ENCODE measurements around the gene PNKP. TPM values are rescaled to one million over a fixed set of nuclear protein-coding genes. Genes with fewer than 3 reads are reported as not detected.

PNKP gene
- polyA plus RNA-seq, 1 donor from 2014 or later = 43.1 TPM

DNA sequence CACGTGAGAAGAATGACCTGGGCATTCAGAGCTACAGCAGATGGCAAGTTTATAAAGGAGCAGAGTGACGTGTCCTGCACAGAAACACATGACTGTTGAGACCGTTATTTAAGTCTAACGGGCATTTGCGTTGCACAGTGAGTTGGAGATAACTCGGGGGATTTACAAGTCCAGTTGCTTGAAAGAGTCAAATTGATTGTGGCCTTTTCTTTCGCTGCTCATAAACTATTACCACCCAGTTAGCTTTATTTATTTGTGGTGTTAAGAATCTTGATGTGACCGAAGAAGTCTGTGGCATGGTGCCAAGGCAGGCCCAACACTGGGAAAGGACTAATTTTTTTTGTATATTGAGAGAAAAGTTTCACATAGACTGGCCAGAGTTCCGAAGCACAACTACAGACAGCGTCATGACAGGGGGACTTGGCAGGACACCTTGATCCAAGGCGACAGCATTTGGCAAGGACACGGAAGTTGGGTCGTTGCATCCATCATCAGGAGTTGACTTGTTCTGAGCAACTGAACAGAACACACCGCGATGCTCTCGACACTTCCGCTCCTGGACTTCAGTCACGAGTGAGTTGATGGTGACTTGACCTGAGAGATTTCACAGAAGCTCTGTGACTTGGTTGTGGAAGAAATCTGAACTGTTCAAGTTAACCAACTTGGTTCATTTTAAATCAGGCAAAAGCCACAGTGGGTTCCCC is 28.3 kb downstream of the PNKP start:
- Histone ChIP-seq H3K9me3 (ENCODE audit: low read length) (no peaks in the 10 kb centered on the region), H3K4me3 (ENCODE audit: low read length) (no peak overlapping the region), H2AFZ (ENCODE audit: low read depth, low read length) (no peak overlapping the region), H3K9ac (ENCODE audit: low read length) (no peak overlapping the region), H3K9me2 (ENCODE audit: insufficient read depth, low read length) (no peaks in the 10 kb centered on the region), H3K27ac (ENCODE audit: low read length) (no peak overlapping the region), H3K27me3 (ENCODE audit: insufficient read depth, low read depth, low read length) (no peaks in the 10 kb centered on the region), H4K20me1 (ENCODE audit: insufficient read depth) (no peaks in the 10 kb centered on the region), H3F3A (ENCODE audit: insufficient read depth, low read length, poor library complexity, severe bottlenecking) (no peaks in the 10 kb centered on the region), H3K4me2 (ENCODE audit: low read length) (no peak overlapping the region), H3K36me3 (ENCODE audit: insufficient read depth, low read length) (peaks cover 5% of the 10 kb centered on the region), H3K79me2 (replicated peaks; ENCODE audit: insufficient read depth, low read length) (no peaks in the 10 kb centered on the region)
- TF ChIP-seq EP300 (conservative IDR thresholded peaks at IDR 0.05; ENCODE audit: poor library complexity, severe bottlenecking) = no peak
- TF ChIP-seq SMC3 (conservative IDR thresholded peaks at IDR 0.05; ENCODE audit: poor library complexity) = no peak
- no peak for TF ChIP-seq TAF1 (IDR thresholded peaks at IDR 0.05; ENCODE audit: low read depth)
- TF ChIP-seq, protein P1, sequence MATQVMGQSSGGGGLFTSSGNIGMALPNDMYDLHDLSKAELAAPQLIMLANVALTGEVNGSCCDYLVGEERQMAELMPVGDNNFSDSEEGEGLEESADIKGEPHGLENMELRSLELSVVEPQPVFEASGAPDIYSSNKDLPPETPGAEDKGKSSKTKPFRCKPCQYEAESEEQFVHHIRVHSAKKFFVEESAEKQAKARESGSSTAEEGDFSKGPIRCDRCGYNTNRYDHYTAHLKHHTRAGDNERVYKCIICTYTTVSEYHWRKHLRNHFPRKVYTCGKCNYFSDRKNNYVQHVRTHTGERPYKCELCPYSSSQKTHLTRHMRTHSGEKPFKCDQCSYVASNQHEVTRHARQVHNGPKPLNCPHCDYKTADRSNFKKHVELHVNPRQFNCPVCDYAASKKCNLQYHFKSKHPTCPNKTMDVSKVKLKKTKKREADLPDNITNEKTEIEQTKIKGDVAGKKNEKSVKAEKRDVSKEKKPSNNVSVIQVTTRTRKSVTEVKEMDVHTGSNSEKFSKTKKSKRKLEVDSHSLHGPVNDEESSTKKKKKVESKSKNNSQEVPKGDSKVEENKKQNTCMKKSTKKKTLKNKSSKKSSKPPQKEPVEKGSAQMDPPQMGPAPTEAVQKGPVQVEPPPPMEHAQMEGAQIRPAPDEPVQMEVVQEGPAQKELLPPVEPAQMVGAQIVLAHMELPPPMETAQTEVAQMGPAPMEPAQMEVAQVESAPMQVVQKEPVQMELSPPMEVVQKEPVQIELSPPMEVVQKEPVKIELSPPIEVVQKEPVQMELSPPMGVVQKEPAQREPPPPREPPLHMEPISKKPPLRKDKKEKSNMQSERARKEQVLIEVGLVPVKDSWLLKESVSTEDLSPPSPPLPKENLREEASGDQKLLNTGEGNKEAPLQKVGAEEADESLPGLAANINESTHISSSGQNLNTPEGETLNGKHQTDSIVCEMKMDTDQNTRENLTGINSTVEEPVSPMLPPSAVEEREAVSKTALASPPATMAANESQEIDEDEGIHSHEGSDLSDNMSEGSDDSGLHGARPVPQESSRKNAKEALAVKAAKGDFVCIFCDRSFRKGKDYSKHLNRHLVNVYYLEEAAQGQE (IDR thresholded peaks at IDR 0.05; ENCODE audit: borderline replicate concordance) = no peak
- no peak for TF ChIP-seq RAD21 (conservative IDR thresholded peaks at IDR 0.05)
- no peak for TF ChIP-seq POLR2AphosphoS5 (IDR thresholded peaks at IDR 0.05)
- TF ChIP-seq, protein P2, sequence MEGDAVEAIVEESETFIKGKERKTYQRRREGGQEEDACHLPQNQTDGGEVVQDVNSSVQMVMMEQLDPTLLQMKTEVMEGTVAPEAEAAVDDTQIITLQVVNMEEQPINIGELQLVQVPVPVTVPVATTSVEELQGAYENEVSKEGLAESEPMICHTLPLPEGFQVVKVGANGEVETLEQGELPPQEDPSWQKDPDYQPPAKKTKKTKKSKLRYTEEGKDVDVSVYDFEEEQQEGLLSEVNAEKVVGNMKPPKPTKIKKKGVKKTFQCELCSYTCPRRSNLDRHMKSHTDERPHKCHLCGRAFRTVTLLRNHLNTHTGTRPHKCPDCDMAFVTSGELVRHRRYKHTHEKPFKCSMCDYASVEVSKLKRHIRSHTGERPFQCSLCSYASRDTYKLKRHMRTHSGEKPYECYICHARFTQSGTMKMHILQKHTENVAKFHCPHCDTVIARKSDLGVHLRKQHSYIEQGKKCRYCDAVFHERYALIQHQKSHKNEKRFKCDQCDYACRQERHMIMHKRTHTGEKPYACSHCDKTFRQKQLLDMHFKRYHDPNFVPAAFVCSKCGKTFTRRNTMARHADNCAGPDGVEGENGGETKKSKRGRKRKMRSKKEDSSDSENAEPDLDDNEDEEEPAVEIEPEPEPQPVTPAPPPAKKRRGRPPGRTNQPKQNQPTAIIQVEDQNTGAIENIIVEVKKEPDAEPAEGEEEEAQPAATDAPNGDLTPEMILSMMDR (IDR thresholded peaks at IDR 0.05; ENCODE audit: poor library complexity, severe bottlenecking) = no peak
- no peak for TF ChIP-seq MXI1 (conservative IDR thresholded peaks at IDR 0.05; ENCODE audit: poor library complexity, severe bottlenecking)
- no peak for TF ChIP-seq EZH2 (IDR thresholded peaks at IDR 0.05; ENCODE audit: borderline replicate concordance, insufficient read depth, low read length, poor library complexity, severe bottlenecking)

DNA sequence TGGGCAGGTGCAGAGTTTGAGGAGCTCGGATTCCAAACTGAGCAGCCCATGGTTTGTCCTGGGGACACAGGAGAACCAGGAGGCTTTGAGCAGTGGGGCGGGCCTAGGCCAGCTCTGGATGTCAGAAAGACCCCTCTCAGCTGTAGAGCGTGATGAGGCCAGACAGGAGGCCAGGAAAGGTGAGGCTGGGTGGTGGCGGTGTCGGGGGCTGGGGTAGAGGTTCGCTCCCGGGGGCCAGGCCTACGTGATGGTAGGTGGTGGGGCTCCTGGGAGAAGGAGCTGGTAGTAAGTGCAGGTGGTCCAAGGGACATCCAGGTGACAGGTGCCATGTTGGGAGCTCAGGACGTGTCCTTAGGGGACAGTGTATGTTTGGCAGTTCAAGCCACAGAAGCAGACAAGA is 30.0 kb downstream of the PNKP start:
- peaks cover 5% of the 10 kb centered on the region for H3K36me3 ChIP-seq (ENCODE audit: insufficient read depth, low read length)
- no peaks in the 10 kb centered on the region for H3K9me3 ChIP-seq (ENCODE audit: low read length)
- no peak overlapping the region for H3K4me3 ChIP-seq (ENCODE audit: low read length)
- H3K9me2 ChIP-seq (ENCODE audit: insufficient read depth, low read length) = no peaks in the 10 kb centered on the region
- no peak overlapping the region for H3K4me2 ChIP-seq (ENCODE audit: low read length)
- H3K79me2 ChIP-seq (replicated peaks; ENCODE audit: insufficient read depth, low read length) = no peaks in the 10 kb centered on the region
- no peak overlapping the region for H3K9ac ChIP-seq (ENCODE audit: low read length)
- H3K27ac ChIP-seq (ENCODE audit: low read length) = no peak overlapping the region
- TF ChIP-seq, protein P1 (IDR thresholded peaks at IDR 0.05; ENCODE audit: borderline replicate concordance) = no peak
- TF ChIP-seq, protein P2 (IDR thresholded peaks at IDR 0.05; ENCODE audit: poor library complexity, severe bottlenecking) = no peak
- TF ChIP-seq EZH2 (IDR thresholded peaks at IDR 0.05; ENCODE audit: borderline replicate concordance, insufficient read depth, low read length, poor library complexity, severe bottlenecking) (no peak), SMC3 (conservative IDR thresholded peaks at IDR 0.05; ENCODE audit: poor library complexity) (no peak), EP300 (conservative IDR thresholded peaks at IDR 0.05; ENCODE audit: poor library complexity, severe bottlenecking) (no peak), POLR2AphosphoS5 (IDR thresholded peaks at IDR 0.05) (no peak), MXI1 (conservative IDR thresholded peaks at IDR 0.05; ENCODE audit: poor library complexity, severe bottlenecking) (no peak), RAD21 (conservative IDR thresholded peaks at IDR 0.05) (no peak), TAF1 (IDR thresholded peaks at IDR 0.05; ENCODE audit: low read depth) (no peak)
- no peak overlapping the region for H2AFZ ChIP-seq (ENCODE audit: low read depth, low read length)
- no peaks in the 10 kb centered on the region for H3K27me3 ChIP-seq (ENCODE audit: insufficient read depth, low read depth, low read length)
- H4K20me1 ChIP-seq (ENCODE audit: insufficient read depth) = no peaks in the 10 kb centered on the region
- no peaks in the 10 kb centered on the region for H3F3A ChIP-seq (ENCODE audit: insufficient read depth, low read length, poor library complexity, severe bottlenecking)

Measured in neural cell (in vitro differentiated cells).